ENCODE data around the gene AUH. TPM values are rescaled to one million over a fixed set of nuclear protein-coding genes. Genes with fewer than 3 reads are reported as not detected.

The AUH gene
- total RNA-seq, 2 donors from 2014 or later = 71.5 to 85.8 TPM

DNA sequence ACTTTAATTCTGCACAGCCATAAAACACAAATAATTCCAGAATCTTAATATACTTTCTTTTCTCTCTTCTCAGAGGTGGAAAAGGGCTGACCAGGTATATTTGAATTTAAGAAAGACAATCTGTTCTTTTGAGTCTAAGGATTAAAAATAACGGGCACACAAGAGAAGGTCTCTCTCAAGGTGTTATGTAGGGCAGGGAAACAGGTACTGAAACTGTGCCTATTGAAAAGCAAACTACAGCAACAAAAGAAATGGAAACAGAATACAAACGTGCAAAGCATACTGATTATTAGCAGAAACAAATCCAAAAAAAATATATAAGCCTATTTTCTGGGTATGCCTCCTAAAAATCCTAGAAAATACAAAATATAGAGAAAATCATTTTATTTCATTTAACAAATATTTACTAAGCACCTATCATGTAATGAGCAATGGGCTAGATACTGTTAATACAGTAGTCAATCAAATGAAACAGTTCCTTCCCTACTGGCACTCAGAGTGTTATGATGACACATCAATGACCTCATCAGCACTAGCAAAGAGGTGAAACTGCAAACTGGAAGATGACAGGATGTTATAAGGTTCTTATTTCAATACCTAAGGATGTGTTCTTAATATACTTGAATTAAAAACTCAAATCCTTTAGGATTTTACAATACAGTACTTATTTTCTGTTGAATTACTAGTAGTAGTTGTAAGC, 87.7 kb downstream of the AUH start:
- Mint-ChIP-seq H3K27ac (peak overlapping the region; percentile 83), H3K9me3 (no peaks in the 10 kb centered on the region), H3K4me1 (ENCODE audit: low read depth) (peaks cover 36% of the 10 kb centered on the region), H3K27me3 (ENCODE audit: low read depth) (no peaks in the 10 kb centered on the region), H3K36me3 (ENCODE audit: insufficient read depth in 2 of 2) (peaks cover 5 to 6% of the 10 kb centered on the region in 2 donors), H3K4me3 (peak overlapping the region in 1 of 2 donors; percentile 37)
- DNase-seq = peak in 1 of 2 donors; percentile 9
- peak; percentile 75 to 88 for ATAC-seq (replicated peaks in 1 of 2)

DNA sequence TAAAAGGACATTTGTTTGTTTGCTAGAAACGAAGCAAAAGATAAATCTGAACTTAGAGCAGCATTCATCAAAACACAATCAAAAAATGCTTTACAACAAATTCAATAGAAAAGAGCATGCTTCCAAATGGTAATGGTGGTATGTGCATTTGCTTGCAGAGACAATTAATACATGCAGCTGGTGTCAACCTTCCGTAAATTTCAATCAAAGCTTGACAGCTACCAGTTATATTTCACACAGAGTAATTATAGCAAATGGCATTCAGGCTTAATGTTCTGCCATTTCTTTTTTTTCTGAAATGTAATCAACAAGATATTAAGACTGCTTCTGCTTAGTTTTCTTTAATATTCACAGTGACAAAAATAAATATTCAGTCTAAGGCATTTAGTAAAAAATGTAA, 90.6 kb downstream of the AUH start:
- no peak for DNase-seq
- ATAC-seq (replicated peaks in 1 of 2) = no peak
- H3K27ac Mint-ChIP-seq = no peak overlapping the region
- peaks cover 8 to 11% of the 10 kb centered on the region in 2 donors for H3K36me3 Mint-ChIP-seq (ENCODE audit: insufficient read depth in 2 of 2)
- no peaks in the 10 kb centered on the region for H3K9me3 Mint-ChIP-seq
- H3K4me3 Mint-ChIP-seq = no peak overlapping the region
- H3K4me1 Mint-ChIP-seq (ENCODE audit: low read depth) = peaks cover 25% of the 10 kb centered on the region
- H3K27me3 Mint-ChIP-seq (ENCODE audit: low read depth) = no peaks in the 10 kb centered on the region

DNA sequence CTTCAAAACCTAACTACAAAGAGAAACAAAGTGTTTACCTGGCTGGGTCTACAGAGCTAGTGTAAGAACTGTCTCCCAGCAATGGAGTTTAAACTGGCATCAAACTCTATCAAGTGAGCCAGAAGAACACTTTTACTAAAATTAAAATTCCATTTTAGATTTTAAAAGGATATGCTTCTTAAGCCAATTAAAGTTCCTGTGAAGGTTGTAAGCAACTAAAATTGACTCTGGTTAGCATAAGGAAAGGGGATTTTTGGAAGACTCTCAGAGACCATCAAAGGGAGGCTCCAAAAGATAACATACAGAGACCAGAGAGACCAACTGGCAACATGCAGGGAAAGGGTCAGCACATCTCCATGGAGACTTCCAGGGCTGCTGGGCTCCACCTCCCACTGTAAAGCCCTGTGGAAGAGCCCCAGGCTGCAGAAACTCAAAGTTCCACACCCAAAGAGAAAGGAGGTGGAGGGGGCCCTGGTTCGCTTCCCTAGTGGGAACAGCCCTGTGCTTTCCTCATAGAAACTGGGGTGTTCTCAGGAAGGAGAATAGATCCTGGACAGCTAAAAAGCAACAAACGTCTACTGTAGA, 91.7 kb downstream of the AUH start:
- Mint-ChIP-seq H3K27ac (peak overlapping the region; percentile 24), H3K9me3 (peaks cover 0 to 1% of the 10 kb centered on the region in 2 donors), H3K27me3 (ENCODE audit: low read depth) (no peaks in the 10 kb centered on the region), H3K4me3 (no peak overlapping the region), H3K4me1 (ENCODE audit: low read depth) (peaks cover 14% of the 10 kb centered on the region), H3K36me3 (ENCODE audit: insufficient read depth in 2 of 2) (peaks cover 15 to 17% of the 10 kb centered on the region in 2 donors)
- ATAC-seq (replicated peaks in 1 of 2) (no peak), DNase-seq (no peak)

DNA sequence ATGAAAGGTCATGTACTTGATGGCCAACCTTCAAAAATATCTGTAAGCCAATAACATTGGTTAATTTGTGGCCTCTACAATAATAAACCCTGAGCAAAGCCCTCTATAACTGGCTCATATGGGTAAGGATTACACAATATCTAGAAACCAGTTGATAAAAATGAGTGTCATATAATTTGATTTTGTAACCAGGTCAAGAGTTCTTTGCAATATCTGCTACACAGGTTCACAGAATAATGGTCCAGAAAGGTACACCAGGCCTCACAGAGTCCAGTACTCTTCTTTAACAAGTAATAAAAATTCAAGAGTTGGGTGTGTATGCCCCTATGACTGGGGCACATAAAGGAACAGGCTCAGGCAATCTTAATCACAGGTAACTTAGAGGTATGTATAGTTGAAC, 95.3 kb downstream of the AUH start:
- H3K27me3 Mint-ChIP-seq (ENCODE audit: low read depth) = no peaks in the 10 kb centered on the region
- no peak for DNase-seq
- H3K36me3 Mint-ChIP-seq (ENCODE audit: insufficient read depth in 2 of 2) = peaks cover 21 to 31% of the 10 kb centered on the region in 2 donors
- no peak overlapping the region for H3K4me3 Mint-ChIP-seq
- no peak for ATAC-seq (replicated peaks in 1 of 2)
- peaks cover 10% of the 10 kb centered on the region for H3K4me1 Mint-ChIP-seq (ENCODE audit: low read depth)
- peaks cover 4% of the 10 kb centered on the region in 2 donors for H3K9me3 Mint-ChIP-seq
- no peak overlapping the region for H3K27ac Mint-ChIP-seq

DNA sequence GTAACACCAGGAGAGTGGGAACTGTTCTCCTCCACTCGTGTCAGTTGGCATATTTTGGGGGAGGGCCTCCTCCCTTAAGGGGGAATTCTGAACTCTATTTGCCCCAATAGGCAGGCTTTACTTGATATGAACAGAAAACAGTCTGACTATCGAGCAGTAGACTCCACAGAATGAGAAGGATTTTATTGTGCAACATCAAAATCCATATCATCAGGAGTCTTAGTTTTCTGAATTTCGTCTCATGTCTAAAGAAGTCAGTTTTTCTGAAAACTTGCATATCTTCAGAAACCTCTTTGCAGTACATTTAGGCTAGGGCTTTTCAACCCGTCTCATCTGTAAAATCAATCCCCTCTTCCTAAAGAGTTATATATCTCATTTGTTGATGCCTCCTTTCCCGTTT, 96.2 kb downstream of the AUH start:
- Mint-ChIP-seq H3K36me3 (ENCODE audit: insufficient read depth in 2 of 2) (peaks cover 23 to 36% of the 10 kb centered on the region in 2 donors), H3K9me3 (peaks cover 4 to 5% of the 10 kb centered on the region in 2 donors), H3K4me3 (no peak overlapping the region), H3K4me1 (ENCODE audit: low read depth) (peaks cover 12% of the 10 kb centered on the region), H3K27me3 (ENCODE audit: low read depth) (no peaks in the 10 kb centered on the region), H3K27ac (no peak overlapping the region)
- no peak for DNase-seq
- no peak for ATAC-seq (replicated peaks in 1 of 2)

DNA sequence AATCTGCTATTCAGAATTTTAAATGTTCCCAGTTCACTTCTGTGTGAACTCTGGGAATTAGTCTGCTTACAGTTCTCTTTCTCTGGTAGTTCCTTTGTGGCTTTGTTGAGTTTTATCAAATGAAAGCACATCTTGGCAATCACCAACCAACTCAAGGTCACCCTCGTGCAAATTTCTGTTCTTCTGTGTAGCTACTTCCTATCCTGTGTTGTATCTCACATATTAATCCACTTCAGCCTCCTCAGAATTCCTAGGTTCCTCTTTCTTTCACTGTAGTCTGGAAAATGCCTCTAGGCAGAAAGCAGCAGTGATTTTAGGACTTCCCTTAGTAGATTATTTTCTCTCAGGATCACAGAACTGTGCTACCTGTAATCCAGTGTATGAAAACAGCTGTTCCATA, 100.3 kb downstream of the AUH start:
- DNase-seq = no peak
- H3K27ac Mint-ChIP-seq = peak overlapping the region; percentile 90
- H3K36me3 Mint-ChIP-seq (ENCODE audit: insufficient read depth in 2 of 2) = peaks cover 17 to 38% of the 10 kb centered on the region in 2 donors

DNA sequence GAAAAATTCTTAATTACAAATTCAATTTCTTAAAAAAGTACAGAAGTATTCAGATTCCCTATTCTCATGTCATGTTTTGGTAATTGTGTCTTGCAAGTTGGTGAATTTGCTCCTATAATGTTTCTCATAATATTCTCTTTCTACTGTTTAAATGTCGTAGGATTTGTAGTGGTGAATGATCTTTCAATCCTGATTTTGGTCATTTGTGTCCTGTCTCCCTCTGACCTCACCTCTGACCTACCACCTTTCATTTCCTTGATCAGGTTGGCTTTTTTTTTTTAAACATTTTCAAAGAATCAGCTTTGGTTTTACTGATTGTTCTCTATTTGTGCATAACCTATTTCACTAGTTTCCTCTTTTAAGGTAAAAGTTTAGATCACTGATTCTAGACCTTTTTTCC, 102.6 kb downstream of the AUH start:
- Mint-ChIP-seq H3K36me3 (ENCODE audit: insufficient read depth in 2 of 2) (peaks cover 7 to 23% of the 10 kb centered on the region in 2 donors), H3K27me3 (ENCODE audit: low read depth) (no peaks in the 10 kb centered on the region), H3K4me3 (peak overlapping the region in 1 of 2 donors; percentile 5), H3K9me3 (peaks cover 2 to 5% of the 10 kb centered on the region in 2 donors), H3K4me1 (ENCODE audit: low read depth) (peaks cover 47% of the 10 kb centered on the region), H3K27ac (peak overlapping the region; percentile 56)
- peak; percentile 36 to 47 for ATAC-seq (replicated peaks in 1 of 2)
- DNase-seq = no peak

More for the DNA sequence above, 100.3 kb downstream of the AUH start:
- ATAC-seq (replicated peaks in 1 of 2) = peak in 1 of 2 donors; percentile 21
- Mint-ChIP-seq H3K4me1 (ENCODE audit: low read depth) (peaks cover 37% of the 10 kb centered on the region), H3K27me3 (ENCODE audit: low read depth) (no peaks in the 10 kb centered on the region), H3K9me3 (peaks cover 4 to 5% of the 10 kb centered on the region in 2 donors), H3K4me3 (peak overlapping the region in 1 of 2 donors; percentile 58)

DNA sequence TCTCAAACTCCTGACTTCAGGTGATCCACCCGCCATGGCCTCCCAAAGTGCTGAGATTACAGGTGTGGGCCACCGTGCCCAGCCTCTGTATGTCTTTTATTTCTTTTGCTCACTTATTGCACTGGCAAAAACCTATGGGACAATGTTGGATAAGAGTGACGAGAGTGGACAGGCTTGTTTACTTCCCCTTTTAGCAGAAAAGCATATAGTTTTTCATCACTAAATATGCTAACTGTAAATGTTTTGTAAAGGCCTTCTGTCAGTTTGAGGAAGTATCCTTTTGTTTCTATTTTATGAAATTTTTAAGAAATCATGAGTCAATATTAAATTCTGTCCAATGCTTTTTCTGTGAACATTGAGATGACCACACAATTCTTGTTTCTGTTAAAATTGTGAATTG, 103.3 kb downstream of the AUH start:
- peaks cover 0 to 2% of the 10 kb centered on the region in 2 donors for H3K9me3 Mint-ChIP-seq
- H3K27me3 Mint-ChIP-seq (ENCODE audit: low read depth) = no peaks in the 10 kb centered on the region
- no peak for ATAC-seq (replicated peaks in 1 of 2)
- H3K27ac Mint-ChIP-seq = no peak overlapping the region
- H3K4me1 Mint-ChIP-seq (ENCODE audit: low read depth) = peaks cover 54% of the 10 kb centered on the region
- DNase-seq = no peak
- no peak overlapping the region for H3K4me3 Mint-ChIP-seq
- H3K36me3 Mint-ChIP-seq (ENCODE audit: insufficient read depth in 2 of 2) = peaks cover 4 to 18% of the 10 kb centered on the region in 2 donors

DNA sequence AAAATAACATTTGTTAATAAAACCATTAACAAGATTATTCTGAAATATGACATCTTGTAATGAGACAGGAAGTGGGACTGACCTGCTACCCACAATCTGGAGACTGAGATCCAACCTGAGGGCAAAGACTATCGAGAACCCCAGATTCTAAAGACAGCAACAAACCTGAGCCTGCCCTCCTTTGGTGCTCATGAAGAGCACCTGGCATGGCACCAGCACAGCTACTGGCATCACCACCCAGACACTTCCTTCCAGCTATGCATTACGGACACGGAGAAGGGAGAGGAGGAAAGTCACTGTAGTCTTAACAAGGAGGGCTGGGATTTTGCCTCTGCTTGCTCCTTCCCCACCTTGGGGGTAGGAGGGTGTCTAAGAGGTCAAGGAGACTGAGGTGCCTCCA, 105.5 kb downstream of the AUH start:
- Mint-ChIP-seq H3K9me3 (no peaks in the 10 kb centered on the region), H3K4me1 (ENCODE audit: low read depth) (peaks cover 56% of the 10 kb centered on the region), H3K4me3 (no peak overlapping the region), H3K27me3 (ENCODE audit: low read depth) (no peaks in the 10 kb centered on the region), H3K36me3 (ENCODE audit: insufficient read depth in 2 of 2) (peaks cover 2 to 13% of the 10 kb centered on the region in 2 donors), H3K27ac (no peak overlapping the region)
- DNase-seq = no peak
- no peak for ATAC-seq (replicated peaks in 1 of 2)

DNA sequence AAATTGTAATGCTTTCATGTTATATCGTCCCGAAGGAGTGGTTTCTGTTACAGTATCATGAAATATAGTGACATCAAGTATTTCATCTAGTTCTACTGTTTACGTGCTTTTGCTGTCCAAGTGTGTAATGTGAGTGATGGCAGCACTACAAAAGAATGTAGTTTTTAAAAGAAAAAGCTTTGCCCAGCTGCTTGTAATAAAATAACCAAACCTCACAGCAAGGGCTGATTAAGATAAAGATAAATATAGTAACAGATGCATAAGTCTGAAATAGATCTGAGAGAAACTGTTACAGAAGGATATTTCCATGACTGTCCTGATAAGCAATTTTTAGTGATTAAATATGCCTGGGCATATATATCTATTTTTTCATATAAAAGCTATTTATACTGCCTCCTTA, 106.4 kb downstream of the AUH start:
- DNase-seq = no peak
- no peak for ATAC-seq (replicated peaks in 1 of 2)
- peaks cover 0 to 9% of the 10 kb centered on the region in 2 donors for H3K36me3 Mint-ChIP-seq (ENCODE audit: insufficient read depth in 2 of 2)
- peaks cover 64% of the 10 kb centered on the region for H3K4me1 Mint-ChIP-seq (ENCODE audit: low read depth)
- H3K9me3 Mint-ChIP-seq = no peaks in the 10 kb centered on the region
- H3K27me3 Mint-ChIP-seq (ENCODE audit: low read depth) = no peaks in the 10 kb centered on the region
- H3K4me3 Mint-ChIP-seq = no peak overlapping the region
- no peak overlapping the region for H3K27ac Mint-ChIP-seq

DNA sequence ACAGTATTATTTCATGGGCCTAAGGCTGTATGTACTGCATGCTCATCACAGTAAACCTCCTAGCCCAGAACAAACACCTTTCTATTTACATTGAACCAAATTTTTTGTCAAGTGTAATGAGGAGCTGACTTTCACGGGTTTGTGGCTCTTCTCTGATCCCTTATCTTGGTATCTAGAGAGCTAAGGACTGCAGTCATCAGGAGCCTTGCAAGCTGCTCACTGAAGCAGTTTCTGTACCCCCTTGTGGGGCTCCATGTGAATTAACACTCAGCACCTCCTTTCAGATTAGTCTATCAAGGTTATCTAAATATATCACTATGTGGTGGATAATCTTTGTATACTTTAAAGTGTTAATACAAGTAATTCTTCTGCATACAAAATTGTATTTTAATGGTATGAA, 108.2 kb downstream of the AUH start:
- Mint-ChIP-seq H3K9me3 (no peaks in the 10 kb centered on the region), H3K36me3 (ENCODE audit: insufficient read depth in 2 of 2) (peaks cover 1 to 2% of the 10 kb centered on the region in 2 donors), H3K27me3 (ENCODE audit: low read depth) (no peaks in the 10 kb centered on the region), H3K4me1 (ENCODE audit: low read depth) (peaks cover 47% of the 10 kb centered on the region), H3K4me3 (no peak overlapping the region), H3K27ac (peak overlapping the region; percentile 26)
- peak; percentile 89 to 92 for ATAC-seq (replicated peaks in 1 of 2)
- DNase-seq = peak; percentile 32 to 33

DNA sequence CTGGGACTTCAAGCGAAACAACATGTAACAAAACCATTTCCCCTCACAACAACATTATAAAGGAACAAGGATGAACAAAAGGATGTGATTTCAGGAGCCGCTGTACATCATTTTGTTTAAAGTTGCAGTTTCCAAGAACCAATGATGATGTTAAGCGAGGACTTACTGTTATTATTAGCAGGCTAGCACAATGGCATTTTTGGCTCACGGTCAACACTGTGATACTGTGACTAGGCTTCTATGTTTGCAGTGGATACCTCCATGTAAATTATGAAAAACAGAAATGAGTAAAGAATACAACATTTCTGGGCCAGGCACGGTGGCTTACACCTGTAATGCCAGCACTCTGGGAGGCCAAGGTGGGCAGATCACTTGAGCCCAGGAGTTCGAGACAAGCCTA, 113.0 kb downstream of the AUH start:
- Mint-ChIP-seq H3K4me1 (ENCODE audit: low read depth) (peaks cover 66% of the 10 kb centered on the region), H3K27me3 (ENCODE audit: low read depth) (no peaks in the 10 kb centered on the region), H3K36me3 (ENCODE audit: insufficient read depth in 2 of 2) (peaks cover 5 to 8% of the 10 kb centered on the region in 2 donors), H3K9me3 (no peaks in the 10 kb centered on the region), H3K4me3 (no peak overlapping the region), H3K27ac (no peak overlapping the region)
- ATAC-seq (replicated peaks in 1 of 2) = no peak
- DNase-seq = no peak

DNA sequence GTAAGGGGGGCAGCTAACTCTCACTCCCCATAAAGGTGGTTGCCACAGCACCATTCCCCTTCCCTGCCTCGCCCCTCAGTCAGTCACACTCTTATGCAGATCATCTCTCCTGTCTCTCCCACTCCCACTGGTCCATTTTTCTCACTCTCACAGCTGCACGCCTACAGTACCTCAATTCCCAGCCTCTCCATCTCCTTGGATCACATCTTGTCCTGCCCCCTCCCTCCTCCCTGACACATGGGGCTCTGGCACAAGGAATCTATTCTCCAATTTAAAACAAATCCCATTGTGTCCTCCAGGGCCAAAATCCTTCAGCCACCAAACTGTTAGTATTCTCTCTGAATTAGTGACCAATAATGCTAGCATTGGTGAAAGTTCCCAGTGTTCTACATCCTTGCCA, 114.4 kb downstream of the AUH start:
- ATAC-seq (replicated peaks in 1 of 2) (no peak), DNase-seq (no peak)
- H3K4me1 Mint-ChIP-seq (ENCODE audit: low read depth) = peaks cover 64% of the 10 kb centered on the region
- peak overlapping the region; percentile 62 for H3K27ac Mint-ChIP-seq
- peak overlapping the region in 1 of 2 donors; percentile 7 for H3K4me3 Mint-ChIP-seq
- H3K9me3 Mint-ChIP-seq = no peaks in the 10 kb centered on the region
- H3K27me3 Mint-ChIP-seq (ENCODE audit: low read depth) = no peaks in the 10 kb centered on the region
- peaks cover 5 to 9% of the 10 kb centered on the region in 2 donors for H3K36me3 Mint-ChIP-seq (ENCODE audit: insufficient read depth in 2 of 2)
